HG03060 (cell line): ENCODE results near the gene MEPE.
"Not testable (repeated sequence)": the region's sequence is repeated elsewhere in the genome, so short reads cannot be mapped to it uniquely, and the experiment has no call there.

Source experiments
- ATAC-seq: cut with Tn5 transposase; IDR thresholded peaks from one replicate; pipeline ENCODE4 v1.9.1; 2021; ENCODE audit warnings: low read depth, moderate number of reproducible peaks; ENCODE audit not compliant: unreplicated experiment

The MEPE gene

DNA sequence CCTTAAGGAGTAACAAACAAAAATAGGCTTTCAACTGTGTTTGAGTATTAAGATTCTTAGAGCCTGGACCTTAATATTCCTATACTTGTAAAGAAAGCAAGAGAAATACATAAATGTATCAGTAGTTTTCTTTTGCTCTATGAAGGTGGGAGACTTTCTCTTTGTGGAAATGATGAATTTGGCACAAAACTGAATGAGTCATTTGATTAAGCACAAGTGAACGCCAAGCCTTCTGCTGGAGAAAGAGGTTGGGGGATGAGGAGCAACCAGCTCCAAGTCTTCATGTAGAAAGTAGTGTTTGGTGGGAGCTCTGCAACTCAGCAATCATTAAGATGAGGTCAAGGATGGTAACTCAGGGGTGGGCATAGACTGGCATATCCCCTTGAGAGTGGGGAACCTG is 49.6 kb downstream of the MEPE start:
- no peak for ATAC-seq

- no peak for ATAC-seq
Measured at GRCh38 chr4:87882861-87883260, 50.1 kb downstream of the MEPE start.

GRCh38 chr4:87884976-87885549 is 52.3 kb downstream of the MEPE start:
- ATAC-seq: no peak

DNA sequence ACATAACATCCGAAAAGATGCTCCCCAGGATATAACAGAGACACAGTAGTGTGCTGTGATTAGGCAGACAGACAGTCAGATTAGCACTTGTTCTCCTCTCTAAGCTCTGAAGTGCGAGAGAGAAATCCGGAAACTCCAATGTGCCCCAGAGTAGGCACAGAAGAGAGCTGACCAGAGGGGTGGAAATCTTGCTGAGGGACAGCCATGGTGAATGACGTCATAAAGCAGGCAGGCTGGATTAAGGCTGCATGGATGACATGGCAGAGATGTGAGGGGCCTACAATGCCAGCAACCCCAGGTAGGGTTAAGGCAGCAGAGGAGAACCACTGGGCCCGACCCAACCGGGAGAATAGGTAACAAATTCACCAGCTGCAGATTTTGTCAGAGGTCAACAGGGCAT is 53.3 kb downstream of the MEPE start:
- no peak for ATAC-seq

GRCh38 chr4:87890753-87891152 is 58.0 kb downstream of the MEPE start:
- ATAC-seq: not testable (repeated sequence)

DNA sequence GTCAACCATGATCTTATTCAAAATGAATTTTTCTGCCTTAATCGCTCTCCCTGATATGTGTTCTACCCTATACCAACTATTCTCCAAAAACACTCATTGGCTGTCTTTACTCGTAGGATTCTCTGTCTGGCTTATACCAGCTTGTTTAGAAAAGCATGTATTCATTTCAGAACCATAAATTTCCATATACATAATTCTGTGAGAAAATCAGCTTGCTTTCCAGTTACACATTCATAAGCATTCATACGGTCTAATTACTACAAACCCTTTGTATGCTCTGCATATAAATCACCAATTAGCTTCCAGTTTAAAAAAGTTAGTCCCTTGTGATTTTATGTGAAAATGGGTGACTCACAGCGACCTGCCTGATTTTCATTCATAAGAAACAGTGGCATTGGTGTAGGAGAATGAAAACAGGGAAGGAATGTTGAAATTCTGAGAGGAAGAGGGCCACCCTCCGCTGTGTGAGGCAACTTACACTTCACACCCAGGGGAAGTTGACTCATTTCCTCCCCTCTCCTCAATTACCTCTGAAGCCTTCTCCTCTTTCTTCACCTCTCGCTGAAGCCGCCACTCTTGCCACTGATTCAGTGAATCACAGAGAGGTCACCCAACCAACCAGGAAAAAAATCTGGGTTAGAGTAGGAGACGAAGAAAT is 63.3 kb downstream of the MEPE start:
- ATAC-seq: no peak
